Measurements from ENCODE around the gene IL36B.

- no peak for TF ChIP-seq CTCF (IDR thresholded peaks at IDR 0.05)
- no peak for TF ChIP-seq POLR2A (IDR thresholded peaks at IDR 0.05)
Measured at GRCh38 chr2:113018509-113018908, 34.2 kb downstream of the IL36B start.
